Right lobe of liver (tissue), 4 donors: Measurements from ENCODE around the gene CCDC137.

ENCODE experiments used
- CTCF ChIP-seq, 4 donors: fragments of 200-600 bp in 3 of 4; fragments of 450-650 bp in 1 of 4; IDR thresholded peaks; one replicate each; pipeline versions ENCODE4 v1.5.1 to v1.8.0; 2016 to 2022; ENCODE audit warnings: antibody characterized with exemption in 4 of 4, mild to moderate bottlenecking in 2 of 4
- POLR2A ChIP-seq: fragments of 450-650 bp; IDR thresholded peaks from one replicate; pipeline ENCODE4 v1.6.1; 2017; ENCODE audit warnings: antibody characterized with exemption, mild to moderate bottlenecking
- donor health status: DM: no; HTN: no; CAD: no.
- donor health status: DM: no; HTN: no; CAD: no.
- donor health status: DM: no; HTN: yes; CAD: no.

DNA sequence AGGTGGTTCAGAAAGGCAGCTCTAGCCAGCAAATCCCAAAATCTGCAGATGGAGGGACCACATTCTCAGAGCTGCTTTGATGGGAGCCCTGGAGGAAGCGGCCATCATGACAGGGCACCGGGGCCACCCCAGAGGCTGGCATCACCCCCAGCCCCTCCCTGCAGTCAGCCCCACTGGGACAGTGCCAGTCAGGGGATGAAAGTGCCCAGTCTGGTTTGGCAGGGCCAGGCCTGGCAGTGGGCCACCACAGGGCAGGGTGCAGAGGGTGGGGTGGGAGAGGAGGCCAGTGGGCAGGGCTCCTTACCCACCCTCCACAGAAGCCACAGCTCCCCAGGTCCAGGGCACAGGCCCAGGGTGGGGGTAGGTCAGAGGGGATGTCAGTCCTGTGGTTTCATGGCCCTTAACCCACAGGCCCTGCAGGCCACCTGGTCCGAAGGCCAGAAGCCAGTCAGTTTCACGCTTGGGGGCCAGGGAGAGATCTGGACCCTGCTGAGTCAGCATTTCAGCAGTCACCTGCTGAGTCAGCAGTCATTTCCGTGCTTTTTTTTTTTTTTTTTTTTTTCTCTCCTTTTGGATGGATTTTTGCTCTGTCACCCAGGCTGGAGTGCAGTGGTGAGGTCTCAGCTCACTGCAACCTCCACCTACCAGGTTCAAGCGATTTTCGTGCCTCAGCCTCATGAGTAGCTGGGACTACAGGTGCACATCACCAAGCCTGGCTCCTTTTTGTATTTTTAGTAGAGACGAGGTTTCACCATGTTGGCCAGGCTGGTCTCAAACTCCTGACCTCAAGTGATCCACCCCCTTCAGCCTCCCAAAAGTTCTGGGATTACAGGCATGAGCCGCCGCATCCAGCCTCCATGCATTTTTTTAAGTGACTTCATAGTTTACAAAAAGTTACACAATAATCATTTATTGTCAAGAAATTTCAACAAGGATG, 55.9 kb downstream of the CCDC137 start:
- no peak for TF ChIP-seq CTCF (IDR thresholded peaks at IDR 0.05)
- no peak for TF ChIP-seq POLR2A
